Fibroblast of peridontal ligament (primary cell): ENCODE measurements around the gene PTX4.
A peak's percentile ranks its signal among the peaks of the same experiment; 100 is the strongest.

Experiments
- DNase-seq: peaks from one replicate; pipeline ENCODE4 v3.0.0-alpha.2; 2010; ENCODE audit errors: extremely low read depth

Gene PTX4, protein sequence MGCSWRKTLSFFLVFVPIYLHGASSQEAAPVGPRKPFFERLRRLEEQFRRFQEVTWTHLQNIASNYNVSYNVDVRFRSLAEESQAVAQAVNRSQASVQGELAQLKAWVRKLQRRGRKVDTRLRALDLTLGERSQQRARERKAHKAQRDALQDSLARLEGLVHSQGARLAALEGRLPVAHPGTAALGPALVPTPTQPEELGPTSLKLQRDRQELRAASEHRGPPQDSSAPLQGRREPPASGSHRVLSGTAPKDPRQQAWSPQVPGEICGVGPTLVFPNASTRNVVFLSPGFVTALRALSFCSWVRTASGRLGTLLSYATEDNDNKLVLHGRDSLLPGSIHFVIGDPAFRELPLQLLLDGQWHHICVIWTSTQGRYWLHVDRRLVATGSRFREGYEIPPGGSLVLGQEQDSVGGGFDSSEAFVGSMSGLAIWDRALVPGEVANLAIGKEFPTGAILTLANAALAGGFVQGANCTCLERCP

DNA sequence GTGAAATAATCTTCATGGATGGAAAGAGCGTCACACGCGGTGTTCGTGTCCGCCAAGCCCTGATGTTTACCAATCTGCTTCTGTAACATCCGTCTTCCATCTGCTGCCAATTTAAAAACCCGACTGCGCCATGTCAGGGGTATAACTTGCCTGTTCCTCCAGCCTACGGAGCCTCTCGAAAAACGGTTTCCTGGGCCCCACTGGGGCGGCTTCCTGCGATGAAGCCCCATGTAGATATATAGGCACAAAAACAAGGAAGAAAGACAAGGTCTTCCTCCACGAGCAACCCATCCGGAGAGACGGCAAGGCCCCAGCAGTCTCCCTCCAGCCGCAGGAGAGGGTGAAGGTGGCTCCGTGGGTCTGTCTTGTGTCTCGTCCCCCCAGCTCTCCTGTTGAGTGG, at the start of gene PTX4:
Gene PTX4 (minus strand): TSS at position 326 of the 400 bp plus-strand sequence. CDS start 35 bp downstream, at position 291.
- DNase-seq = no peak

DNA sequence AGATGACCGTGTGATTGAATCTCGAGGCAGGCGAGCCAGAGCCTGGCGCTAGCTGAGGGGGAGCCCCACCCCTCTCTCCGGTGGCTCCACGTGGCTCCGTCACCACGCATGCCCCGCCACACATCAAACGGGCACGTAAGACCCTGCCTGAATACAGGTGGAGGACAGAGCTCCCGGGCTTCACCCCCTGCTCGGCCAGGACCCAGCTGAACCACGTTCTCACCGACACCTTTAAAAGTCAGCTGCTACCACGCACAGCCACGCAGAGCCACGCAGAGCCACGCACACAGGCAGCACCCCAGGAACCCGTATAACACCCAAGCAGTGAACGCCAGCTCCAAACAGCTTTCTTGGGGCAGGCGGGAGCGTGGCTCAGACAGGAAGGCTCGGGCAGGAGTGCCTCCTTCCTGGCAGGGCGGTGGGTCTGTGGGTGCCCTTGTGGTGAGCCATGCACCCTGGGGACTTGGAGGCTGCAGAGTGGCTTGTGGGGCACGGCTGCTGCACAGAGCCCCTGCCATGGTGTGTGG, 49.1 kb upstream of the PTX4 start:
- no peak for DNase-seq

DNA sequence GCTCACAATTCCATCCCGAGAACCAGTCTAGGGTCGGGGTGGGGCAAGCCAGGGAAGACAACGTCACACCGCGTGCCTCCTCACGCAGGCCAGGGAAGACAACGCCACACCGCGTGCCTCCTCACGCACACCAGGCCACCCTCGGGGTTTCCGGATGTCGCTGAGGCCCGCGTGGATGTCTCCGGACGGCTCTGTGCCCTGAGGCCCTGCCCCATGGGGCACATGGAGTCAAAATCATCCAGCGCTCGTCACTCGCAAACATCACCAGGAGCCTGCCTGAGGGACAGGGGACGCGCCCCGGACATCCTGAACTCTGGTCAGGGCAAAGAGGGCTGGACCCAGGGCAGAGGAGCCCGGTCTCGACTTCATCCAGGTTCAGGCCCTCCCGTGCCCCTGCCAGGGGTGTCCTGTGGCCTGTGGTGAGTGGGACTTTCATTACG, 48.4 kb upstream of the PTX4 start:
- DNase-seq = no peak

DNA sequence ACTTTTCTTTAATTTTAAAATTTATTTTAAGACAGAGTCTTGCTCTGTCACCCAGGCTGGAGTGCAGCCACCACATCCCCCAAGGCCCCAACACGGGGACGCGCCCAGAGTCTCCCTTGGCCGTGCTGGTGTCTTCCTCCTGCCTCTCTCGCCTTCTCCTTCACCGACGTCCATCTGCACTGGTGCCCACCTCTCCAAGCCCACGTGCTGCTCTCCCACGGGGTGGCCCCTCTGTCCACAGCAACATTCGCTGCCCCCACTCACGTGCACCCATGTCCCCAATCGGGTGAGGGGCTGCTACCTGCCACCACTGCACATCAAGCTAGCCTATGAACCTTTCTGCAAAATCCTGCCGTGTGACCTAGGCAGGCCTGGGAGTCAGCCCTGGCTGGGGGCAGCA, 47.9 kb upstream of the PTX4 start:
- DNase-seq = no peak

DNA sequence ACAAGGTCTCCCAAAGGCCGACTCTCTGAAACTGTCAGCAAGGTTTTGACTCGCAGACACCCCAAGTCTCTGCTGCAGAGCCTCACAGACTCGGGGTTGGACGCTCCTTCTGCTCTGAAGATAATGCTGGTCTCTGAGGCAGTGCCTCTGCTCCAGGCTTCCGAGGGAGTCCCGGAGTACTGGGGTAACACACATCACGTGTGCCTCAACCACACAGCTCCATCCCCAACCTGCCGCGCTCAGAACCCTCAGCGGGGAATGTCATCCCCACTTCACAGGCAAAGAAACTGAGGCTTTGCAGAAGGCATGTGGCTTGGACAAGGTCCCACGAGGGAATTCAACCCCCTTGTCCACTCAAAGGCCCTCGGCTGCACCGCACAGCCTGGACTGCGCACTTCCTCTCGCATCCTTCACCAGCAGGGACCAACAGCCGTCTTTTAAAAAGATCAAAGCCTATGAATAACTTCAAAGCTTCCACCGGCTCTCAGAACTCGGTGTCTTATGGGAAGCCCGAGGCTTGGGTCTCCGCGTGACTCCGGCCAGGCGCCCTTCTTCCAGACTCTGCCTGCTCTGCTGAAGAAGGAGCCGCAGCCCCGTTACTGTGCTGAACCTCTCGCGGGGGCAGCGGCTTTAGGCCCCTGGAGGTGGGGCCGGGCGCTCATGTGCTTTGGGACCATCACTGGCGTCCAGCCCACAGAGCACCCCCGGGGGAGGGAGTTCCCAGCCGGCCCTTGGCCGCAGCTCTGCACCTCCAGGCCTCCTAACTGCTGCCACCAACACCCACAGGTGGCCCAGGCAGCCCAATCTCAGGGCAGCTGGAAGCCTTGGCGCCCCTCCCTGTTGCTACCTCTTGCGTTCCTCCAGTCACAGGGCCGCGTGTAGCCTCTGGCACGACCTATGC, 46.9 kb upstream of the PTX4 start:
- DNase-seq = peak; percentile 23

DNA sequence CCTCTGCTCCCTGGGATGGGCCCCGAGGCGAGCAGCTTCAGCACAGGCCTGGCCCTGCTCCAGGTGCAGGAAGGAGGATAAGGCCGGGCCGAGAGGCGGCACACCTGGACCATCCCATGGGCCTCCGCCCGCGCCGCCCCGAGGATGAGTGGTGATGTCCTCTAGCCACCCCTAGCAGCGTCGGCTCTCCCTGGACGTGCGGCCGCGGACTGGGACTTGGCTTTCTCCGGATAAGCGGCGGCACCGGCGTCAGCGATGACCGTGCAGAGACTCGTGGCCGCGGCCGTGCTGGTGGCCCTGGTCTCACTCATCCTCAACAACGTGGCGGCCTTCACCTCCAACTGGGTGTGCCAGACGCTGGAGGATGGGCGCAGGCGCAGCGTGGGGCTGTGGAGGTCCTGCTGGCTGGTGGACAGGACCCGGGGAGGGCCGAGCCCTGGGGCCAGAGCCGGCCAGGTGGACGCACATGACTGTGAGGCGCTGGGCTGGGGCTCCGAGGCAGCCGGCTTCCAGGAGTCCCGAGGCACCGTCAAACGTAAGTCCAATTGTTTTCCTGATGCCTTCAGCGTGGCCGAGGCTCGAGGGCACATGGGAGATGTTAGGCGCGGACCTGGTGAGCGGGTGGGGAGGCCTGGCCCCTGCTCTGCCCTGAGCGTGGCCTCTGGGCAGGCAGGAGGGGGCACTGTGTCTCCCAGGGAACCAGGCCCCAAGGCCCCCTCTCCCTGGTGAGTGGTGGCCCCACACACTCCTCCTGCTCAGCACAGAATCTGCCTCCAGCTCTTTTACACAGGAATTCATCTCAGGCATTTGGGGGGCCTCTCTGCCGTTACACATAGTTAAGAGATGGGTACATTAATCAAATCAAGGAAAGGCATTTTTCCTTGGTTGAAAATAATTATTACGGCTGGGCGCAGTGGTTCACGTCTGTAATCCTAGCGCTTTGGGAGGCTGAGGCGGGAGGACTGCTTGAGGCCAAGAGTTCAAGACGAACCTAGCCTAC, 45.6 kb upstream of the PTX4 start:
- peak; percentile 24 for DNase-seq

DNA sequence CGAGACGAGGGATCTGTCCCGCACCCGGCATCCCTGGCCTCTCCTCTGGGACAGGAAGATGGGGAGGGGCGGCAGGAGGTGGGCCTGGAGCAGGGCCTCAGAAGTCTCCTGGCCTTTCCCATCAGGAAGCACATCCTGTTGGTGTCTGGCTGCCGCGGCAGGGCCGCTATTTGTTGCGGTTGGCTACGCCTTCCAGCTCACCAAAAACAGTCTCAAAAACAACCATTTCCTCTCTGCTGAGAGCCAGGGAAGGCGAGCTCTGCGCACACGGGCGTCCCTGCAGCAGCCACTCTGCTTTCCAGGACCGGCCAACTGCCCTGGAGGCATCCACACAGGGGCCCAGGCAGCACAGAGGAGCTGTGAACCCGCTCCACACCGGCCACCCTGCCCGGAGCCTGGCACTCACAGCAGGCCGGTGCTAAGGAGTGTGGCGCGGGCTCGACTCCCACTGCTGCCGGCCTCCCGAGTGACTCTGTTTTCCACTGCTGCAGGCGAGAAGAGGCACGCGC, 44.8 kb upstream of the PTX4 start, which contains the start of gene TMEM204:
Gene TMEM204 (plus strand): TSS at position 224 of the 509 bp plus-strand sequence. CDS start 610 bp downstream, outside the sequence.
- peak; percentile 69 for DNase-seq

DNA sequence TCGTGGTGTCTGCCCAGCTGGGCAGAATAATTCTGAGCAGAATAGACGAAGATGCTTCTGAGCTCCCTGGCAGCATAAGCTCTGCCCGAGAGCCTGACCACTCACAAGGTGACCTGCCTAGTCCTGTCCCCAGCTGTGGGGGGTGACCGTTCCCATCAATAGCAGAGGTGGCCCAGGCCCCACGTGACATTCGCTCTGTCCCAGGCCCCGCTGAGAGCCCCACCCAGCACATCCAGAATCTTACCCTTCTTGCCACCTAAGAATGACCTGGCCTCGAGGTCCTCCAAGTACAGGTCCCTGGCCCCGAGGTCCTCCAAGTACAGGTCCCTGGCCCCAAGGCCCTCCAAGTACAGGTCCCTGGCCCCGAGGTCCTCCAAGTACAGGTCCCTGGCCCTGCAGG, 44.0 kb upstream of the PTX4 start:
- DNase-seq = no peak

DNA sequence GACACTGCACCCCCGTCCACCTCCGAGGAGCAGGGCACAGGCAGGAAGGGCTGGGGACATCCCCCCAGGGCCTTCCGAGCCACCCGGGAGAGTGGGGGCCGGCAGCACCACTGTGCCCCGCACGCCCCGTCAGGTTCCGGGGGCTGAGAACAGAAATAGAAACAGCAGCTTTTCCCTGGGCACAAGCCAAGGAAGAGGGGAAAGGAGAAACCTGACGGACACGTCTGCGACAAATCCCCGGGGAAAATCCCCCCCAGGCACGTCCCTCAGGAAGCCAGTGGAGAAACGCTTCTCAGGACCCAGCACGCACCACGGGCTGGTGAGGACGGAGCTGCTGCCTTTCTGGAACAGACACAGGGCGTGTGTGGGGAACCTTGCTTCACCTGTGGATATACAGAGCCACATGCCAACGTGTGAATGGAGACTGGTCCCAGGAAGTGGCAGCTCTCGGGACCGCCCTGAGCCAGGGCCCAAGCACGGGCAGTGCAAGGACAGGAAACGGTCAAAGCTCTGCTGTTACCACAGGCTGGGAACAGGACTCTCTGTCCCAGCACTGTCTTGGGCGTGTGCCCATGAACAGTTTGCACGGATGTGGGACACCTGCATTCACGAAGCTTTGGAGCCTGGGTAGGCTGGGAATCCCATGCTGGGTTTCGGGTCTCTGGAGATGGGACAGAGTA, 43.5 kb upstream of the PTX4 start:
- no peak for DNase-seq

DNA sequence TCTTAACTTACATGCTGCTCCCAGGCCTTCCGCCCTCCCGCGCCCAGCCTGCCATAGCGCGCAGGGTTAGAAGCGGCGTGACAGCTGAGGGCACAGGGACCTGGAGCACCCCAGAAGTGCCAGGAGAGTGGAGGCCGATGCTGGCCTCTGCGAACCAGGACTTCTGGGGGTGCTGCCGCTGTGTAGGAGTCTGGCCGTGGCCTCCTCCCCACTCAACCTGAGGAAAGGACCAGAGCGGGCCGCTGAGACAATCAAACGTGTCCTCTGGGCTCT, 42.8 kb upstream of the PTX4 start:
- no peak for DNase-seq

DNA sequence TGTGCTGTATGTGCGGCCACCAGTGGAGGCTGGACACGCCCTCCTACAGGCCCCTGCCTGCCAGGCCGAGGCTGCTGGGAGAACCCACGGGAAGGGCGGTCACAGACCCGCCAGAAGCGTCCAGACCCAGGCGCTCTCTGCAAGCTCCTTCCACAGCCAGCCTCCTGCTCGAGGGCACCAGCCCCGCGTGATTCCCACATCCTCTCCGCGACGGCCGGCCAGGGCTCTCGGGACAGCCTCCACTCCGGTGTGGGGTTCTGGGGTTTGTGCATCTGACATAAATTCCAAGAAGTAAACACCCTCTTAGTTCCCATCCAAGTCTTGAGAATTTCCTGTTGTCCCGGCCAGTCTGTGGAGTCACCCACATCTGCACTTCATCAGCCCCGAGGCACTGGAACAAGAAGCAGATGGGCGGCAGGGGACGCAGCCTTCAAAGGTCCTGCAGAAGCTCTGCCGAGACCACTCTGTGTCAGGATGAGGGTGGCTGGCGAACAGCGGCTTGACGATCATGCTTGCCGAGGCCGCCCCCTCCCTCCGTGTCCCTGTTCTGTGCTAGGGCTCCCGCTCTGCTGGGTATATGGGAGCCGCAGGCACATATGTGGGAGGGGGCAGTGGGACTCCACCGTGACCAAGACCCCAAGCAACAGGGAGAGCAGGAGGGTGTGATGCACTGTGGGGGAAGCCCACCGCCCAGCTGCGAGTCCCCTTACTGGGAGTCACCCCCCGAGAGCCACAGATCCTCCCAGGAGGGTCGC, 42.3 kb upstream of the PTX4 start:
- peak; percentile 89 for DNase-seq

DNA sequence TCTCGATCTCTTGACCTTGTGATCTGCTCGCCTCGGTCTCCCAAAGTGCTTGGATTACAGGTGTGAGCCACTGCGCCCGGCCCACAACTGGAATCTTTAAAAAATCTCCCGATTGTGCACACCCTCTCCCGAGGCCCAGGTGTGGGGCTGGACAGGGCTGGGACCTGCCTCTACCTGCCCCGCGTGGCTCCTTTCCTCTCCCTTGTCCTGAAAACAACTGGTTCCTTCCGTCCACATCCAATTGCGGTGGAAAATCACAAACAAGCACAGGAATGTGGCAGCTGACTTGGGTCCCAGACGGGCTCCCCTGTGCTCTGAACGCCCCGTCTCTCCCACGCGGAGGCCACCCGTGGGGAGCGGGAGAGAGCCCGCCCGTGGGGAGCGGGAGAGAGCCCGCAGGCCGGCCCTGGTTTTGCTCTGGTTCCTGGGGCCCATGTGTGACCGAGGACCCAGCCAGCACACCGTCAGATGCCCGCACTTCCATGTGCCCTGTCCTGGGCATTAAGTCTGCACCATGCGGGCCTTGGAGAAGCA, 41.7 kb upstream of the PTX4 start:
- DNase-seq = no peak

DNA sequence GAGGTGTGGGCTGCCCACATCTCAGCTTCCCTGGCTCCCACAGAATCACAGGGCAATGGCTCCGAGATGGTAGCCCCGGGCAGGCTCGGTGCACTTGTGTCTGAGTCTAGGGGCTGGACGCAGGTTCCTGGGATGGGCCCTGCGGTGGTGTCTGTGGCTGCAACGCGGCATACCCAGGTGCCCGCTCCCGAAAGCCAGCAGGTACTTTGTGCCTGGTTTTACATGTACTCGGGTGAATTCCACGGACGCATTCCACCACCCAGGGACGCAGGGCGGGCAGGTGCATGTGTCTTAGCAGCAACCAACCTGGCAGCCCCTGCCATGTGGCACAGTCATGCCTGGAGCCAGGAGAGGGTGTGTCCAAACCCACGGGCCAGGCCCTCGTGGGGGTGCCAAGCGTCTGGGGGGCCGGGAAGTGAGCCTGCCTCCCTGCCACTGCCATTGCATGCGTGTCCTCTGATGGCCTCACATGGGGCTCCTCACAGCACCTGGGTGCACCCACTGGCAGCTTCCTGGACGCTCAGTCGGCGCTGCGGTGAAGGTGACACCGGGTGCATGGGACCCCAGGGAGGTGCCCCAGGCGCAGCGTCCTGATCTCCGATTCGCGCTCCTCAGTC, 40.3 kb upstream of the PTX4 start:
- DNase-seq = no peak

DNA sequence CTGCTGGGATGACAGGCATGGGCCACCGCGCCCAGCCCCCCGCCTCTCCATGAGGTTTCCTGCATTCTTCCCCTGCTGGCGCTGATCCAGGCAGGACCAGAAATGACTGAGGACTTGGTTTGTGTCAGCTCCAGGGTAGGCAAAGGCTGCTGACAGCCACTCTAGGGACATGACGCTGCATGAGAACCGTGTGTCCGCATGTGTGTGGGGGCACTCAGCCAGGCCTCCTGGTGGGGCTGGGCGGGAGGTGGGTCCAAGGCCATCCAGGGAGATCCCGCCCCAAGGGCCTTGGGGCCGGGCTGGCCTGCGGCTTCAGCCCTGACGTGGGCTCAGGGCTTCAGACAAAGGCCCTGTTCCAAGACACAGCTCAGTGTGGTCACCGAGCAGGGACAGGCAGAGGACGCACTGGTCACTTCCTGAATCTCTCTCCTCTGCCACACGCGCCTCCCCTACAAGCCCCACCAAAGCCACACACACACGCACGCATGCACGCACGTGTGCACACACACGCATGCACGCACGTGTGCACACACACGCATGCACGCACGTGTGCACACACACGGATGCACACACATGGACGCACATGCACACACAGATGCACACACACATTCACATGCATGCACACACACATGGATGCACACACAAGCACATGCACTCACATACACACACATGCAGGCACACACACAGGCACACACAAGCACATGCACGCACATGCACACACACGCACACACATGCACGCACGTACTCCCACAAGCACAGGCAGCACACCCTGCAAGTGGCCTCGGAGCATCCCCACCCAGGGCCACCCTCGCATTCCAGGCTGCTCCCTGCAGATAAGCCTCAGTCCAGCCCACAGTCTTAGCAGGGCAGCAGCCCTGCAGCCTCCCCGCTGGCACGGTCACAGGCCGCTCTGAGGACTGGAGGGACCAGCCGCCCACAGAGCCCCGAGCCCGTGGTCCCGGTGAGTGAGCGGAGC, 39.4 kb upstream of the PTX4 start:
- no peak for DNase-seq

DNA sequence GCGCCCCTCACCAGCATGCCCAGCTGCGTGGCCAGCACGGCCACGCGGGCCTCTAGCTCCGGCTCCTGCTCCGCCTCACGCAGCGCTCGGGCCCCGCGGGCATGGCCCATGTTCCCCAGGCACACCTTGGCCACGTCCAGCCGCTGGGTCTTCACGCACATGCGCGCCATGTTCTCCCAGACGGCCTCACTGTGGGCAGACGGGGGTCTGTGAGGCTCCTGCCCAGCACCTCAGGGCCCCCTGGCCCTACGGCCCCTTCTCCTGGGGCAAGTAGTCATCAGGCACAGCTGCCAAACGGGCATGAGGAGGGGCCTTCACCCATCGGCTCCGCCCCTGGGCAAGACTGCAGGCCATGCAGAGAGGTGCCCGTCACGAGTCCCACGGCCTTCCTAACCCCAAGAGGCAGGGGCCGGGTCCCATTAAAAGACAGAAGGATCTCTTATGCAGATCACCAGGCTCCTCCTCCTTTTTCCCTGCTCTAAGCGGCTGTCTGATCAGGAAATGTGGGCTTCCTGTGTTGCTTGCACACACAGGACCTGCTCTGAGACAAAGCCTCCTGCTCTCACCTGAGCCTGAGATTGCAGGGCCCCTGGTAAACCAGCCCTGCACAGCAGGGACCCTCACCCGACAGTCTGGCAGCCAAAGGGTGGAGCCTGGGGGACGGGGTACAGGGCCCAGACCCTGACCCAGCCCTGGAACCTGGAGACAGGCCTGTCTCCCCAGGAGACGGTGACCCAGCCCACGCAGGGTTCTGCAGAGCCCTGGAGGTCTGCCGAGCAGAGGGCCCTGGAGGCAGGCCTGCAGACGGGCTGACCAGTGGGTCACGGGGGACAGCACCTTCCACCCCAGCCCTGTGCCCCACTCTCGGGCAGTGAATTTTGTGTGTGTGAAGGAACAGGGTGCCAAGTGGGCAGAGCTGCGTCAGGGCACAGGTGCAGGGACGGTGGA, 38.1 kb upstream of the PTX4 start:
- DNase-seq = no peak

DNA sequence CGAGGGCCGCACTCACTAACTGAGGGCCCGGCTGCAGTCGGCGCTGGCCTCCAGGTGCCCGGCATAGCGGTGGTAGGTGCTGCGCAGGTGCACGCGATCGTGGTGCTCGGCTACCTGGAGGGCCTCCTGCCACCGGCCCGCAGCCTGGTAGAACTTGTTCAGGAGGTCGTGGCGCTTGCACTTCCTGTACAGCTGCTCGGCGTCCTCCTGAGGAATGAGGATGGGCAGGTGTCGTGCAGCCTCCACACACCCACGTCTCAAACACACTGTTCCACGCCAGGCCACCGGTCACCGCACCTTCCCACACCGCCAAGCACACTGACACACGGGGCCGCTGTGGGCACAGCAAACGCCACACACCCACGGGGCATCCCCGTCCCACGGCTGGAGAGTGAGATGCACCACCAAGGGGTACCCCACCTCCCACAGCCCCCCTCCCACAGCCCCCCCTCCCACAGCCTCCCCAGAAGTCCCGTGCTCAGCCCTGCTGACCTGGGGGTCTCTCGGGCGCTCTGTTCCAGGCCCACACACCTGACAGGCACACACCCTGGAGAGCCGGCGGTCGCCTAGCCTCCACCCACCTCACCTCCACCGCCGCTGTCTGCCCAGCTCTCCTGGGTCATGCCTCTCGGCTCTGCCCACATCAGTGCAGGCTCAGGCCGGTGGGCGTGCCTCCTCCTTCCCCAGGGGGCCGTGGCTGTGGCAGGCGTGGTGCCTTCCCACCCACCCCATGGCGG, 37.3 kb upstream of the PTX4 start:
- no peak for DNase-seq
